HL-60 (cell line): ENCODE data around the gene ENOX2.

ENCODE experiments used
- DNase-seq, 2 experiments: peaks; one replicate each; pipeline ENCODE4 v3.0.0-alpha.2; 2010 to 2020; ENCODE audit warnings: low read depth in 1 of 2, low spot score in 1 of 2
- H3K27ac ChIP-seq: fragments of 250-450 bp; sonication (Bioruptor Pico); replicated peaks from 2 replicates; pipeline ENCODE4 v1.5.1; 2020; ENCODE audit warnings: mild to moderate bottlenecking, moderate library complexity
- H3K27me3 ChIP-seq: fragments of 250-450 bp; sonication (Bioruptor Pico); 2 replicates; pipeline ENCODE4 v1.5.1; 2021; ENCODE audit warnings: mild to moderate bottlenecking, moderate library complexity; ENCODE audit not compliant: insufficient read depth, poor library complexity, severe bottlenecking
- H3K4me3 ChIP-seq: replicated peaks from 2 replicates; pipeline ENCODE4 v1.5.1; 2011; ENCODE audit warnings: mild to moderate bottlenecking, control low read depth, low read length; ENCODE audit not compliant: insufficient read depth
- GABPA ChIP-seq: IDR thresholded peaks from 2 replicates; pipeline ENCODE4 v1.6.1; 2012; ENCODE audit warnings: low read depth
- POLR2AphosphoS5 ChIP-seq: IDR thresholded peaks from 2 replicates; pipeline ENCODE4 v1.6.1; 2012; ENCODE audit warnings: low read depth
- SPI1 ChIP-seq: IDR thresholded peaks from 2 replicates; pipeline ENCODE4 v1.6.1; 2012; ENCODE audit warnings: low read depth, mild to moderate bottlenecking, borderline replicate concordance
- TF ChIP-seq, protein P1 (sequence below): IDR thresholded peaks from 2 replicates; pipeline ENCODE4 v1.6.1; 2012; ENCODE audit warnings: low read depth; ENCODE audit not compliant: insufficient replicate concordance
- TF ChIP-seq, protein P2 (sequence below): IDR thresholded peaks from one replicate; pipeline ENCODE4 v1.5.1; 2011; ENCODE audit warnings: low read length, control low read depth, inconsistent platforms; ENCODE audit not compliant: insufficient read depth

The ENOX2 gene

DNA sequence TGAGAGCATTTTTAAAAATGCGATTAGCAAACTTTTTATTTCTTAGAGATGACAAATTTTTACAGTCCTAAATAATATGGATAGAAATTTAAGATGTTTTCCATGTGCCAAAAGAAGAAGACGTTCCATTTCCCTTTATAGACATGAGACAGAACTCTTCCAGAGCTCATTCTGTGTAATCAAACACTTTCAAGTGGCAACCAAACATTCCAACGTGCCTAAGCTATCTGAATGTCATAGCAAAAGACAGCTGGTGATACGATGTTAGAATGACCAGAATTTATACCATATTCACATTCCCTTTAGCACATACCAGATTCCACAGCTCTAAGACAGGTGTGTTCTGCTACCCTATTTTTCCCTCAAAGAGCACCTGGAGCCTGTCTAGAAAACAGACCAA is 133.2 kb downstream of the ENOX2 start:
- Histone ChIP-seq H3K27ac (no peak overlapping the region), H3K4me3 (no peak overlapping the region), H3K27me3 (no peaks in the 10 kb centered on the region)
- no peak for DNase-seq
- TF ChIP-seq POLR2AphosphoS5 (no peak), GABPA (no peak), SPI1 (no peak)
- TF ChIP-seq, protein P1, sequence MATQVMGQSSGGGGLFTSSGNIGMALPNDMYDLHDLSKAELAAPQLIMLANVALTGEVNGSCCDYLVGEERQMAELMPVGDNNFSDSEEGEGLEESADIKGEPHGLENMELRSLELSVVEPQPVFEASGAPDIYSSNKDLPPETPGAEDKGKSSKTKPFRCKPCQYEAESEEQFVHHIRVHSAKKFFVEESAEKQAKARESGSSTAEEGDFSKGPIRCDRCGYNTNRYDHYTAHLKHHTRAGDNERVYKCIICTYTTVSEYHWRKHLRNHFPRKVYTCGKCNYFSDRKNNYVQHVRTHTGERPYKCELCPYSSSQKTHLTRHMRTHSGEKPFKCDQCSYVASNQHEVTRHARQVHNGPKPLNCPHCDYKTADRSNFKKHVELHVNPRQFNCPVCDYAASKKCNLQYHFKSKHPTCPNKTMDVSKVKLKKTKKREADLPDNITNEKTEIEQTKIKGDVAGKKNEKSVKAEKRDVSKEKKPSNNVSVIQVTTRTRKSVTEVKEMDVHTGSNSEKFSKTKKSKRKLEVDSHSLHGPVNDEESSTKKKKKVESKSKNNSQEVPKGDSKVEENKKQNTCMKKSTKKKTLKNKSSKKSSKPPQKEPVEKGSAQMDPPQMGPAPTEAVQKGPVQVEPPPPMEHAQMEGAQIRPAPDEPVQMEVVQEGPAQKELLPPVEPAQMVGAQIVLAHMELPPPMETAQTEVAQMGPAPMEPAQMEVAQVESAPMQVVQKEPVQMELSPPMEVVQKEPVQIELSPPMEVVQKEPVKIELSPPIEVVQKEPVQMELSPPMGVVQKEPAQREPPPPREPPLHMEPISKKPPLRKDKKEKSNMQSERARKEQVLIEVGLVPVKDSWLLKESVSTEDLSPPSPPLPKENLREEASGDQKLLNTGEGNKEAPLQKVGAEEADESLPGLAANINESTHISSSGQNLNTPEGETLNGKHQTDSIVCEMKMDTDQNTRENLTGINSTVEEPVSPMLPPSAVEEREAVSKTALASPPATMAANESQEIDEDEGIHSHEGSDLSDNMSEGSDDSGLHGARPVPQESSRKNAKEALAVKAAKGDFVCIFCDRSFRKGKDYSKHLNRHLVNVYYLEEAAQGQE = no peak
- TF ChIP-seq, protein P2, sequence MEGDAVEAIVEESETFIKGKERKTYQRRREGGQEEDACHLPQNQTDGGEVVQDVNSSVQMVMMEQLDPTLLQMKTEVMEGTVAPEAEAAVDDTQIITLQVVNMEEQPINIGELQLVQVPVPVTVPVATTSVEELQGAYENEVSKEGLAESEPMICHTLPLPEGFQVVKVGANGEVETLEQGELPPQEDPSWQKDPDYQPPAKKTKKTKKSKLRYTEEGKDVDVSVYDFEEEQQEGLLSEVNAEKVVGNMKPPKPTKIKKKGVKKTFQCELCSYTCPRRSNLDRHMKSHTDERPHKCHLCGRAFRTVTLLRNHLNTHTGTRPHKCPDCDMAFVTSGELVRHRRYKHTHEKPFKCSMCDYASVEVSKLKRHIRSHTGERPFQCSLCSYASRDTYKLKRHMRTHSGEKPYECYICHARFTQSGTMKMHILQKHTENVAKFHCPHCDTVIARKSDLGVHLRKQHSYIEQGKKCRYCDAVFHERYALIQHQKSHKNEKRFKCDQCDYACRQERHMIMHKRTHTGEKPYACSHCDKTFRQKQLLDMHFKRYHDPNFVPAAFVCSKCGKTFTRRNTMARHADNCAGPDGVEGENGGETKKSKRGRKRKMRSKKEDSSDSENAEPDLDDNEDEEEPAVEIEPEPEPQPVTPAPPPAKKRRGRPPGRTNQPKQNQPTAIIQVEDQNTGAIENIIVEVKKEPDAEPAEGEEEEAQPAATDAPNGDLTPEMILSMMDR = no peak

DNA sequence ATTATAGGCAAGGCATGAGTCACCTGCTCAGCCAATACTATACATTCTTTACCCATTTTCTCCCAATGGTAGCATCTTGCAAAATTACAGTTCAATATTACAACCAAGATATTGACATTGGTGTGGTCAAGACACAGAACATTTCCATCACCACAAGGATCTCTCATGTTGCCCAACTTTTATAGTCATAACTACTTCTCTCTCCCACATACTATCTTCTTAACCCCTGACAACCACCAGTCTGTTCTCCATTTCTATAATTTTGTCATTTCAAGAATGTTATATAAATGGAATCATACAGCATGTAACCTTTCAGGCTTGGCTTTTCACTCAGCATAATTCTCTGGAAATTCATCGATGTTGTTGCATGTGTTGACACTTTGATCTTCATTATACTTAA is 144.9 kb downstream of the ENOX2 start:
- H3K4me3 ChIP-seq = no peak overlapping the region
- DNase-seq = peak in 1 of 2 experiments; percentile 1
- no peaks in the 10 kb centered on the region for H3K27me3 ChIP-seq
- TF ChIP-seq, protein P2 = no peak
- no peak for TF ChIP-seq GABPA
- no peak for TF ChIP-seq POLR2AphosphoS5
- TF ChIP-seq SPI1 = no peak
- TF ChIP-seq, protein P1 = no peak
- H3K27ac ChIP-seq = no peak overlapping the region

DNA sequence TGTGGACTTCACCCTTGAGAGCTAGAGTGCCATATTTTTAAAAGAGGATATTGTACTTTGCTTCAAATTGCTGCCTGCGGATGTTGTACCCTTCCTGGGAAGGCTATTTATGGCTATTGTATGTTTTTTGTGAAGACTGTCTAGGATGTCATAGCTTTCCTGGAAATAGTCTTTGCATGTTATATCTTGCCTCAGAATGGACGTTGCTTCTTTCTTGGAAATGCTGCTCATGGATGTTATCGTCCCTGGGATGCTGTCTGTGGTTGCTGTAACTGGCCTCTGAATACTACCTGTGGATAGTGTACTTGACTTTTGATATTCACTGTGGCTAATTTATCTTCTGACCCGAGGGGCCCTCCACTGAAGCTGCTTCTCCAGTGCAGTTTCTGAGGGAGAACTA is 146.8 kb downstream of the ENOX2 start:
- Histone ChIP-seq H3K27me3 (no peaks in the 10 kb centered on the region), H3K4me3 (no peak overlapping the region), H3K27ac (no peak overlapping the region)
- TF ChIP-seq, protein P1 = no peak
- TF ChIP-seq GABPA (no peak), POLR2AphosphoS5 (no peak), SPI1 (no peak)
- TF ChIP-seq, protein P2 = no peak
- DNase-seq = no peak
